ENCODE results near the gene PTGFR.

DNA sequence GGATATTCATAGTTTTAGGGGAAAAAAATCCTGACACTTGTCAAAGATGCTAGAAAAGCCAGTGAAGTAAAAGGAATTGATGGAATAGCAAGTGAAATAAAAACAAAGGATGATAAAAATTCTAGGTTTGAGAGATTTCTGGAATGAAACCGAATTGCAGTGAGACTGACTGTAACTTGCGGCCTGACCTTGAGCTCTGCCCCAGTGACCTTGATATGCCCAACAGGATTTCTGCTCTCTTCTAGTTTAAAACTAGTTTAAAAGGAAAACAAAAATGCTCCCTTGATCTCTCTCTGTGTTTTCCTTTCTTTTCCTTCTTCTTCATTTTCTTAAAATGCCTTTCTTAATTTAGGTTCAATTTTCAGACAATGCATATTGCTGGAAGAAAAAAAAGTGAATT is 74.6 kb downstream of the PTGFR start:
- TF ChIP-seq, protein P1, sequence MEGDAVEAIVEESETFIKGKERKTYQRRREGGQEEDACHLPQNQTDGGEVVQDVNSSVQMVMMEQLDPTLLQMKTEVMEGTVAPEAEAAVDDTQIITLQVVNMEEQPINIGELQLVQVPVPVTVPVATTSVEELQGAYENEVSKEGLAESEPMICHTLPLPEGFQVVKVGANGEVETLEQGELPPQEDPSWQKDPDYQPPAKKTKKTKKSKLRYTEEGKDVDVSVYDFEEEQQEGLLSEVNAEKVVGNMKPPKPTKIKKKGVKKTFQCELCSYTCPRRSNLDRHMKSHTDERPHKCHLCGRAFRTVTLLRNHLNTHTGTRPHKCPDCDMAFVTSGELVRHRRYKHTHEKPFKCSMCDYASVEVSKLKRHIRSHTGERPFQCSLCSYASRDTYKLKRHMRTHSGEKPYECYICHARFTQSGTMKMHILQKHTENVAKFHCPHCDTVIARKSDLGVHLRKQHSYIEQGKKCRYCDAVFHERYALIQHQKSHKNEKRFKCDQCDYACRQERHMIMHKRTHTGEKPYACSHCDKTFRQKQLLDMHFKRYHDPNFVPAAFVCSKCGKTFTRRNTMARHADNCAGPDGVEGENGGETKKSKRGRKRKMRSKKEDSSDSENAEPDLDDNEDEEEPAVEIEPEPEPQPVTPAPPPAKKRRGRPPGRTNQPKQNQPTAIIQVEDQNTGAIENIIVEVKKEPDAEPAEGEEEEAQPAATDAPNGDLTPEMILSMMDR (IDR thresholded peaks at IDR 0.05; ENCODE audit: insufficient read depth, low read length, poor library complexity, severe bottlenecking) = no peak
- TF ChIP-seq EZH2phosphoT487 (conservative IDR thresholded peaks at IDR 0.05; ENCODE audit: low read length) = no peak
